Activated T-helper 17 cell treated with anti-CD3 and anti-CD28 coated beads, Interleukin-2, amount 50 U/mL, for 72 hours (primary cell): ENCODE measurements around the gene MDGA2. TPM values are rescaled to one million over a fixed set of nuclear protein-coding genes. Genes with fewer than 3 reads are reported as not detected.

ENCODE experiments used
- ATAC-seq: fragments of 150-1000 bp; cut with Tn5 transposase; replicated peaks from 2 replicates; pipeline ENCODE4 v1.10.0; 2021; ENCODE audit warnings: mild to moderate bottlenecking, moderate library complexity
- H3K27ac Mint-ChIP-seq: one replicate; pipeline ENCODE4 v1.8.0; 2022; ENCODE audit warnings: mixed read lengths
- H3K27me3 Mint-ChIP-seq: one replicate; pipeline ENCODE4 v1.8.0; 2022; ENCODE audit warnings: mixed read lengths
- H3K36me3 Mint-ChIP-seq: one replicate; pipeline ENCODE4 v1.8.0; 2022; ENCODE audit warnings: low read depth, mild to moderate bottlenecking, mixed read lengths
- H3K4me1 Mint-ChIP-seq: one replicate; pipeline ENCODE4 v1.8.0; 2022; ENCODE audit warnings: mixed read lengths
- H3K4me3 Mint-ChIP-seq: one replicate; pipeline ENCODE4 v1.8.0; 2022; ENCODE audit warnings: mild to moderate bottlenecking, mixed read lengths
- H3K9me3 Mint-ChIP-seq: one replicate; pipeline ENCODE4 v1.8.0; 2022; ENCODE audit warnings: mixed read lengths
- total RNA-seq, 2 donors: library from RNA; stranded (reverse); gene quantifications; one replicate each; pipeline ENCODE4 v1.2.3, GENCODE V29; 2022

Gene MDGA2
- total RNA-seq, 2 donors from 2014 or later, result not detected

DNA sequence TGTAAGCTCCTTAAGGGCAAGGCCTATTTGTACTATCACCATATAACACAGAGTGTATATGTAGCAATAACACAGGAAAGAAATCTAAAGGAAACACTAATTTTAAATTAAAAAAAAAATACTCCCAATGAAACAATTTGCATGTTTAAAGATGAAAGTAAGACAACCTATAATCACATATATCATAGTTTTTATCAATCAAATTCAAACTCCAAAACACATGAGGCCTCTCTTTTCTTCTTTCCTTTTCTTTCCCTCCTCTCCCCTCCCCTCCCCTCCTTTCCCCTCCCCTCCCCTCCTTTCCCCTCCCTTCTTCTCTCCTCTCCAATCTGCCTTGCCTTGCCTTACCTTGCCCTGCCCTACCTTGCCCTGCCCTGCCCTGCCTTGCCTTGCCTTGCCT, 618.0 kb downstream of the MDGA2 start:
- no peak overlapping the region for H3K4me3 Mint-ChIP-seq
- no peak overlapping the region for H3K27ac Mint-ChIP-seq
- H3K4me1 Mint-ChIP-seq, result no peaks in the 10 kb centered on the region
- H3K9me3 Mint-ChIP-seq, result peaks cover 16% of the 10 kb centered on the region
- no peaks in the 10 kb centered on the region for H3K27me3 Mint-ChIP-seq
- no peak for ATAC-seq
- H3K36me3 Mint-ChIP-seq, result no peaks in the 10 kb centered on the region

DNA sequence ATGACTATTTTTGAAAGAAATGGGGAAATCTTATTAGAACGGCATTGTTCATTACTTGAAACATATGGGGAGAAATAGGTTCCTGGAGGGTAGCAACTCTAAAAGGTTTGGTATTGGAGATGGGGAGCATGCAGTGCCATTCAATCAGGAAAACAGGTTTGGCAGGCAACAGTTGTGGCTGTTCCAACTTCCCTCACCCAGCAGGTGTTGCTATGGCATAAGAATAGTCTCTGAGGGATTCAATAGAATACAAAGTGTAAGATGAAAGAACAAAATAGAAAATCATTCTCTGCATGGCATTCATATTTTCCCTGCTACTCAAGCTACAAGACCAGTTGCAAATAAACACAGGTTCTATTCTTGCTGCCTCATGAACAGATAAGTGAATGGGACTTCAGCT, 630.6 kb downstream of the MDGA2 start:
- no peaks in the 10 kb centered on the region for H3K4me1 Mint-ChIP-seq
- no peaks in the 10 kb centered on the region for H3K27me3 Mint-ChIP-seq
- no peak overlapping the region for H3K4me3 Mint-ChIP-seq
- H3K27ac Mint-ChIP-seq, result no peak overlapping the region
- ATAC-seq, result no peak
- peaks cover 6% of the 10 kb centered on the region for H3K9me3 Mint-ChIP-seq
- H3K36me3 Mint-ChIP-seq, result no peaks in the 10 kb centered on the region

DNA sequence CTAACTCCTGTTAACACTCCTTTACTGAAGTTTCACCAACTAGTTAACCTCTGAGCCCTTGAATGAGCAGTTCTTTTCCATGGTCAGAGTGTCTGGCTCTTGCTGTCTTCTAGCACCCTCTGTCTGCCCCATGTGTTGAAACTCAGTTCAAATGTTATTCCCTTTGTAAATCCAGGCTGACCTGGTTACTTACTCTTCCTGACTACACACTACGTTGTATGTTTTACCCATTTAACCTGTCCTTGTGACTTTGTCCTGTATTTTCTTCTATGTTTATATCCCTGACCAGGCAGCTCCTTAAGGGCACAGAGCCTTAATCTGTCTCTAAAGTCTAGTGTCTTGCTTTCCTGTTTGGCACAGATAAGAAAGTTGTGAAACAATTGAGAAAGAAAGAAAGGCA, 634.9 kb downstream of the MDGA2 start:
- Mint-ChIP-seq H3K27ac (no peak overlapping the region), H3K36me3 (no peaks in the 10 kb centered on the region), H3K4me3 (no peak overlapping the region), H3K27me3 (no peaks in the 10 kb centered on the region), H3K4me1 (no peaks in the 10 kb centered on the region), H3K9me3 (peaks cover 6% of the 10 kb centered on the region)
- no peak for ATAC-seq

DNA sequence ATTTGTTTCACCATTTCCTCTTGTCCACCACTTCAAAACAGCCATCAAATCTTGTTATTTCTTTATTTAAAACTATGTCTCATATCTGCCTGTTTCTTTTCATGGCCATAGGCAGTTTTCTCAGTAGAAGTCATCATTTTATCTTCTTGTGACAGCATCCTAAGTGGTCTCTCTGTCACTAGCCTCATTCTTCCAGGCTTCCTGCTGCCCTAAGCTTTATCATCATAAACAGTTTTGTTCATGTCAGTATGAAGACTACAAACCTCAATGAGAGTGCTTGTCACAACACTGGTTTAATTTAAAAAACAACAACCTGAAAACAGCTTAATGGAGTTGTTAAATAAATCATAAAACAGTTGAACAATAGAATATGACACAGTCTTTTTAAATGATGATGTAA, 636.1 kb downstream of the MDGA2 start:
- H3K27ac Mint-ChIP-seq, result no peak overlapping the region
- no peaks in the 10 kb centered on the region for H3K36me3 Mint-ChIP-seq
- H3K4me1 Mint-ChIP-seq, result no peaks in the 10 kb centered on the region
- H3K27me3 Mint-ChIP-seq, result no peaks in the 10 kb centered on the region
- H3K4me3 Mint-ChIP-seq, result no peak overlapping the region
- ATAC-seq, result no peak
- H3K9me3 Mint-ChIP-seq, result peaks cover 3% of the 10 kb centered on the region

DNA sequence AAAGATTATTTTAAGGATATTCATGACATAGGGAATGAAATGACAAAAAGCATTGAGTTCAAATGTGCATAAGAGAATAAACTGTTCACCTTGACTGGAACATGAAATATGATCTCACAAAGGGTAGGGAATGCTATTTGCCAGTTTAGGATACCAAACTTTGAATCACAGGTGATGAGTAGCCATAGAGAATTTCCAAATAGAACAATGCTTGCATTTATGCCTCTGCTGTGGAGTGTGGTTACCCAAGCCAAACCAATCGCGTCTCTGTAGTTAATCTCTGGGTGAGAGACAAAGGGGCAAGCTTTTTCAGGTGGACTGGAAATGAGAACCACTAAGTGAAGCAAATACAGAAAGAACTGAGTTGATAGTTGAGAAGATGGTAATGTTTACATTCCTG, 652.7 kb downstream of the MDGA2 start:
- Mint-ChIP-seq H3K4me1 (no peaks in the 10 kb centered on the region), H3K27me3 (no peaks in the 10 kb centered on the region), H3K27ac (no peak overlapping the region), H3K9me3 (peaks cover 7% of the 10 kb centered on the region), H3K4me3 (no peak overlapping the region), H3K36me3 (no peaks in the 10 kb centered on the region)
- ATAC-seq, result no peak

DNA sequence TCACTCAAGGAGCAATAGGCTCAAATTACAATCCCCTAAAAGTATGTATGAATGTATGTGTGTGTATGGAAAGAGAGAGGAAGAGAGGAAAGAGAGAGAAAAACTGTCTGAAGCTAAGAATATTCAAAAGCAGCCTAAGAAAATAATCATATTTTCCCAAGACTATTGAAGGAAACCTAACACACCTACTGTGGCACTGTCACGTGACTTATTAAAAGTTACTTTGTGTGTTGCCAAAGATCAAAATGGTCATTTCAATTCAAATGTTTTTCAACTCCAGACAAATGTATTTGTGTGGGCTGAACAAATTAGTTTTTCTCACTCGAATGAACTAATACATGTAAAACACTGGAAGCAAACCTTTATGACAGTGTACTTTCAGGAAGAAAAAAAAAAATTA, 654.9 kb downstream of the MDGA2 start:
- no peaks in the 10 kb centered on the region for H3K27me3 Mint-ChIP-seq
- no peak overlapping the region for H3K27ac Mint-ChIP-seq
- H3K4me3 Mint-ChIP-seq, result no peak overlapping the region
- H3K4me1 Mint-ChIP-seq, result no peaks in the 10 kb centered on the region
- ATAC-seq, result no peak
- H3K9me3 Mint-ChIP-seq, result peaks cover 7% of the 10 kb centered on the region
- H3K36me3 Mint-ChIP-seq, result no peaks in the 10 kb centered on the region

DNA sequence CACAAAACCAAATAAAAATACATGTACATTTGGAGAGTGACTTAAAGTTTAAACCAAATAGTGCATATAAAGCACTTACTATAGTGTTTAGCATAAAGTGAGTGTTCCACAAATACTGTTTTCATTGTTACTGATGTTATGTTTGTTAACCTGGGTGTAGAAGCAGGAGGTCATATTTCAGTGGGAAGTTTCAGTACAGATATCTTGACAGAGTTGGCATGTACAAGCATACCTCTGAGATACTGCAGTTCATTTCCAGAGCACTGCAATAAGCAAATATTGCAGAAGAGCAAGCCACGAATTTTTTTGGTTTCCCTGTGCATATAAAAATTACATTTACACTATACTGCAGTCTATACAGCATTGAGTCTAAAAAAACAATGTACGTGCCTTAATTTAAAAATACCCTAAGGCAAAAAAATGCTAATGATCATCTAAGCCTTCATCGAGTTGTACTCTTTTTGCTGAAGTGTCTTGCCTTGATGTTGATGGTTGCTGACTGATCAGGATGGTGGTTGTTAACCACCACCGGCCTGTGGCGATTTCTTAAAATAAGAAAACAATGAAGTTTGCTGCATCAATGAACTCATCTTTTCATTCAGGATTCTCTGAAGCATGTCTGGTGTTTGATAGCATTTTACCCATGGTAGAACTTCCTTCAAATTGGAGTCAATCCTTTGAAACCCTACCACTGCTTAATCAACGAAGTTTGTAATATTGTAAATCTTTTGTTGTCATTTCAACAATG, 662.7 kb downstream of the MDGA2 start:
- Mint-ChIP-seq H3K9me3 (peaks cover 9% of the 10 kb centered on the region), H3K36me3 (no peaks in the 10 kb centered on the region), H3K4me3 (no peak overlapping the region), H3K27ac (no peak overlapping the region), H3K27me3 (no peaks in the 10 kb centered on the region), H3K4me1 (no peaks in the 10 kb centered on the region)
- ATAC-seq, result no peak

DNA sequence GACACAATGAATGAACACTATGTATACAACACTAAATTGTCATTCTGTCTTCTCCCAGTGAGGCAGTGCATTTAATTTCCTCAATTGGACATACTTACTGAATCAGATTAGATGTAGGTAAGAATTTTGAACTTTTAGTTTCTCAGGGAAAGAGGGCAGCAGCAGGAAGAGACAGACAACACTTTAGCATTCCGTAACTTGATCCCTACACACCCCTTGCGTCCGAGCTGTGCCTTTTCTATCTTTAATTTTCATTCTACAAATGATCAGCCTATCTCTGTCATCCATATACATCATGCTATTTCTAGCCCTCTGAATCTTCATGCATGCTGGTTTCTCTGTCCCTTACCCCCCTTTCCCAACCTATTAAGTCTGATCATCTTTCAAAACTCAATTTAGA, 665.8 kb downstream of the MDGA2 start:
- Mint-ChIP-seq H3K4me1 (no peaks in the 10 kb centered on the region), H3K27me3 (no peaks in the 10 kb centered on the region), H3K9me3 (peaks cover 6% of the 10 kb centered on the region), H3K27ac (no peak overlapping the region), H3K4me3 (no peak overlapping the region), H3K36me3 (no peaks in the 10 kb centered on the region)
- ATAC-seq, result no peak

DNA sequence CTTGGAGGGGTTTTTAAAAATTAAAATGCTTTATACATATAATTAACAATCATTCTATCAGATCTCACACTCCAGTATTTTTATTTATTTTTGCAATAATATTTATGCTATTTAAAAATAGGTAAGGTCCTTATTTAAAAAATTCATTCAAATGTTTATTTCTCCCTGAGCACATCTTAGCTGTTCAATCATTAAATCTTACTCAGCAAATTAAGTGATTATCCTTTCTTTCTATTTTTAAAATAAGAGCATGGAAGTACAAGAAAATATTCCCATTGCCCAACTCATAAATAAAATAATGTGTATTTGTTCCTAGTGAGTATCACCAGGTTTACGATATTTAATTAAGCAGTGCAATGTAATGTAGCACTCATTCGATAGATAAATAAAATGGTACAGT, 666.7 kb downstream of the MDGA2 start:
- Mint-ChIP-seq H3K4me3 (no peak overlapping the region), H3K27ac (no peak overlapping the region), H3K27me3 (no peaks in the 10 kb centered on the region), H3K36me3 (no peaks in the 10 kb centered on the region), H3K4me1 (no peaks in the 10 kb centered on the region), H3K9me3 (peaks cover 5% of the 10 kb centered on the region)
- no peak for ATAC-seq

DNA sequence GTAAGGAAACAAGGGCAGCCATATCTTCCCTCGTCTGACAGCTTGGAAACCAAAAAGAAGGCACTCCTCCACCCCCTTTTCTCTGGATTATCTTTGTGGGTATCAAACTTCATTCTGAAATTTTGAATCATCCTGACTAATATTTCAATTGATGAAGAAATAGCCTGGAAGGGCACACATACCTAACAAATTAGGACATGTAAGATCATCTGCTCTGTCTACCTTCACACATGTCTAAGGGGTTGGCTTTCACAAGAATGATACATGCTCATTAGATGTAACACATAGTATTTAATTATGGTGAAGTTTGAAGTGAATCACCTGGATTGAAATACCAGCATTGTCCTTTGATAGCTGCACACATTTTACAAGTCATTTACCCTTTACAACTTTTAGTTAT, 675.7 kb downstream of the MDGA2 start:
- no peak overlapping the region for H3K4me3 Mint-ChIP-seq
- no peaks in the 10 kb centered on the region for H3K4me1 Mint-ChIP-seq
- H3K36me3 Mint-ChIP-seq, result no peaks in the 10 kb centered on the region
- peaks cover 3% of the 10 kb centered on the region for H3K9me3 Mint-ChIP-seq
- H3K27ac Mint-ChIP-seq, result no peak overlapping the region
- ATAC-seq, result no peak
- no peaks in the 10 kb centered on the region for H3K27me3 Mint-ChIP-seq

DNA sequence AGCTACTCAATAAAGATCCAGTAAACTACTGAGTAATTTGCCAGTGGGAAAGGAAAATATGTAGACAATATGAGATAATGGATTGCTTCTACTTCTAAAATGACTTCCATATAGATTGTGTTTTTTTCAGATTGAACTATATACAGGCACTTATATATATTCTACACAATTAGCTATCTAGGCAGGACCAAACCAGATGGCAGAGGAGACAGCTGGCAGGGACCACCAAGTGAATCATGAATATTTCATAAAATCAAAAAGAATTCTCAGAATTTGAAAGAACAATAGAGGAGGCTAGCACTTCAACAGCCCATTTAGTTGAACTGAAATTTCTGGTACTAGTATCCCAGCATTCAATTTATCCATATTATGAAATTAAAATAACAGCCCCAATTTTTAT, 685.8 kb downstream of the MDGA2 start:
- Mint-ChIP-seq H3K4me3 (no peak overlapping the region), H3K36me3 (no peaks in the 10 kb centered on the region), H3K27ac (no peak overlapping the region), H3K9me3 (peaks cover 4% of the 10 kb centered on the region), H3K27me3 (no peaks in the 10 kb centered on the region), H3K4me1 (no peaks in the 10 kb centered on the region)
- no peak for ATAC-seq

DNA sequence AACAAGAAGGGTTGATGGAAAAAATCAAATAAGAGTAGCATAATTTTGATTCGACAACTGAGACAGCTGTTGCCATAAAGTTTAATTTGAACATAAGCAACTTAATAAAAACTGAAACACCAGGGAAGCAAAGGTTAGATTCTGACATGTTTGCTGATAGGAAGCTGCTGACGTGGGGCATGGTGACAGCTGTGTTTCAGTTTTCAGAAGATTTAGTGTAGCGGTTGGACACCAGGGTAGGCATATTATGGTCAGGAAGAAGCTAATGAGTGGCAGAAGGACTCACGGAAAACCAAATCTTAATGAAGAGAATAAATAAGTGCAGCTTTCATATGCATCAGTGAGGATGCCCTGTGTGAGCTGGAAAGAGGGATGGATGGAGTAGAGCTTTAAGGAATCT, 687.1 kb downstream of the MDGA2 start:
- Mint-ChIP-seq H3K27me3 (no peaks in the 10 kb centered on the region), H3K4me1 (no peaks in the 10 kb centered on the region), H3K27ac (no peak overlapping the region), H3K36me3 (no peaks in the 10 kb centered on the region), H3K9me3 (peaks cover 4% of the 10 kb centered on the region), H3K4me3 (no peak overlapping the region)
- no peak for ATAC-seq

DNA sequence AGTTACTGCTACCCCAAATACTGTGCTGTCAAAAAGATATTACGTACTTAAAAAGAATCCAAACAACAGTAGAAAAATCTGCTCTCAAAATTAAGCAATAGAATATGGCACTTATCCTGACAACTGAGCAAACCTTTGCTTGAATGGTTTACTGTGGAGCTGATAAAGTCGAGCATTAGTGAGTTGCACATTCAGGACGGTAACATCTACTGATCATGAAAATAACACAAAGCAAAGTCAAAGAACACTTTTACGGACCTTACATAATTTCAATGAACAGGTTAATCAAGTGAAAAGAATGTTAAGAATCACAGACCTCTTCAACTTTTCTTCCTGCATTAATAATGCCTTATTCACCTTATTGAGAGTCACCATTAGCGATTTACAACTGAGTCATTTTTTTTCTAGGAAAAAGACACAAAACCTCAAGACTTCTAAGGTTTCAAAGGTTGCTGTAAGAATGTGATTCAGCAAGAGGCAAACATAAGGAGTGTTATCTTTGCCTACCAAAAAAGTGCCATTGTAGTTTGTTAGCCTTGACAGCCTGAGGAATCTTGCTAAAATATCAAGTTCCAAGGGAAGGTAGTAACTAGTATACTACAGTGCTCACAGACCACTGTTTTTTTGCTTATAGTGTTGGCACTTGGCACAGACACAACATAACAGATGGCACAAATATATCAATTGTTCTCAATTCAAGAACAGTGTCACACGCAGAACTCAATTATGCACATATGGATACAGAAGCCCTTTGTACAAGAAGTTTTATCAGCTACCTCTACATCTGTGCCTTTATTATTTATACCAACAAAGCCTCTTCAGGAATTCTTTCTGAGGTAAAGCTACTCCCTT, 689.6 kb downstream of the MDGA2 start:
- H3K27me3 Mint-ChIP-seq, result no peaks in the 10 kb centered on the region
- ATAC-seq, result no peak
- H3K4me1 Mint-ChIP-seq, result no peaks in the 10 kb centered on the region
- H3K27ac Mint-ChIP-seq, result no peak overlapping the region
- no peak overlapping the region for H3K4me3 Mint-ChIP-seq
- no peaks in the 10 kb centered on the region for H3K36me3 Mint-ChIP-seq
- H3K9me3 Mint-ChIP-seq, result peaks cover 8% of the 10 kb centered on the region

DNA sequence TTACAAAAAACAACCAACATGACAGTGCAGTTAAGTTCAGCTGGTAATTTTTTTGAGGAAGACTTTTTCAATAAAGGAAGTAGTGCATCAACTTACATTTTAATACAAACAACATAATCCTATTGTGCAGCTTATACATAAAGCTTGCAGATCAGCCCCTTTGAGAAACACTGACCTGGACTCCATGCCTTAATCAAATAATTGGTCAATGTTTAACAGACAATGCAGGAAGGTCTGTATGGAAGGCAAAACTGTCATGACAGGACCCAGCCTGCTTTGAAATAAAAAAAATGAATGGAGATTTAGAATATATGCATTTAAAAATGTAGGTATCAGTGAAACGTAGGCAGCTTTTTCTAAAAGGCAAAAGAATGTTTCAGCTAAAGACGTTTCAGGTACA, 702.1 kb downstream of the MDGA2 start:
- ATAC-seq, result no peak
- peaks cover 11% of the 10 kb centered on the region for H3K9me3 Mint-ChIP-seq
- no peaks in the 10 kb centered on the region for H3K4me1 Mint-ChIP-seq
- no peaks in the 10 kb centered on the region for H3K27me3 Mint-ChIP-seq
- H3K4me3 Mint-ChIP-seq, result no peak overlapping the region
- no peaks in the 10 kb centered on the region for H3K36me3 Mint-ChIP-seq
- H3K27ac Mint-ChIP-seq, result no peak overlapping the region

DNA sequence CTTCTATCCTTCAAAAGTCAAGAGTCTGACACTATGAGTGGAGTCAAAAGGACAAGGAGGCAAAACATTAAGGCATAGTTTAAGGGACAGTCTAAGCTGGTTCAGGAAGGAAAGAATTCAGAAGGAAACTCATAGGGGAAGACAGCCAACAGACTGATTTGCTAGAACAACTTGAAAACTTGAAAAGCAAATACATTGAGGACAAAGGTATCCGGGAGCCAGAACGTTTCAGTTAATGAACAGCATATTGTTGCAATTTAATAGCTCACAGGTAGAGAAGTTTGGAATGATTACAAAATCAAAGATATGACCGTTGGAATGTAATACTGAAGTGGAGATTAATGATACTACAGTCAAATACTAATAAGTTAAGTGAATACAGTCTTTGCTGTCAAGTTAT, 711.0 kb downstream of the MDGA2 start:
- Mint-ChIP-seq H3K4me1 (no peaks in the 10 kb centered on the region), H3K36me3 (no peaks in the 10 kb centered on the region), H3K4me3 (no peak overlapping the region), H3K27me3 (no peaks in the 10 kb centered on the region), H3K27ac (no peak overlapping the region), H3K9me3 (peaks cover 11% of the 10 kb centered on the region)
- ATAC-seq, result no peak
